GM12878 (cell line): Measurements from ENCODE around the gene FUT6. TPM values are rescaled to one million over a fixed set of nuclear protein-coding genes. Genes with fewer than 3 reads are reported as not detected.

Experiments
- ATAC-seq: fragments of 200-7000 bp; cut with Tn5 transposase; 3 replicates; pipeline ENCODE4 v1.9.1; 2020; ENCODE audit warnings: mild to moderate bottlenecking, moderate library complexity
- BruUV-seq: library from RNA; stranded (reverse); fragments of 400-500 nt; replicated peaks from 2 replicates; lab custom pipeline; 2021; lab: Mats Ljungman, UMichigan
- CTCF ChIA-PET: fragments of 300-600 bp; sonication (Branson Sonifier 250); formaldehyde crosslinking; extraction: SDS; loops from one replicate; lab custom pipeline; 2021; ENCODE audit warnings: inconsistent platforms; lab: Yijun Ruan, JAX
- POLR2A ChIA-PET: fragments of 350-600 bp; formaldehyde crosslinking; extraction: SDS; loops from one replicate; lab custom pipeline; 2021; ENCODE audit warnings: inconsistent platforms; lab: Charles Lee
- RAD21 ChIA-PET: fragments of 300-600 bp; sonication (Branson Sonifier 250); formaldehyde crosslinking; loops from one replicate; lab custom pipeline; 2023; ENCODE audit warnings: antibody characterized with exemption; ENCODE audit not compliant: unreplicated experiment; lab: Charles Lee
- SMC1A ChIA-PET: fragments of 300-600 bp; sonication (Branson Sonifier 250); formaldehyde crosslinking; loops from one replicate; lab custom pipeline; 2023; ENCODE audit not compliant: unreplicated experiment, uncharacterized antibody; lab: Charles Lee
- DNase-seq: peaks from one replicate; pipeline ENCODE4 v3.0.0-alpha.2; 2011; ENCODE audit warnings: low read depth, low spot score
- FAIRE-seq: peaks from 3 replicates; lab custom pipeline; 2011; peaks lifted over from hg19 to GRCh38; lab: Jason Lieb, UNC
- H2AFZ ChIP-seq: 2 replicates; pipeline ENCODE4 v1.6.0; 2011; ENCODE audit warnings: low read depth, low read length, control low read depth; ENCODE audit not compliant: control insufficient read depth
- H3K27ac ChIP-seq: 2 replicates; pipeline ENCODE4 v1.5.1; 2011; ENCODE audit warnings: control low read depth; ENCODE audit not compliant: control insufficient read depth, insufficient read depth
- H3K27me3 ChIP-seq, 2 experiments: replicated peaks in 1 of 2; 2 replicates each; pipeline versions ENCODE4 v1.6.0 to v1.6.1; 2011; ENCODE audit warnings: low read length in 1 of 2; ENCODE audit not compliant: control insufficient read depth in 2 of 2, insufficient read depth in 2 of 2
- H3K36me3 ChIP-seq, 2 experiments: 2 replicates each; pipeline ENCODE4 v1.5.1; 2011; ENCODE audit warnings: low read length in 1 of 2; ENCODE audit not compliant: control insufficient read depth in 2 of 2, insufficient read depth in 2 of 2
- H3K4me1 ChIP-seq: 2 replicates; pipeline ENCODE4 v1.6.1; 2011; ENCODE audit warnings: mild to moderate bottlenecking, low read length, moderate library complexity, mixed read lengths; ENCODE audit not compliant: control insufficient read depth, insufficient read depth
- H3K4me2 ChIP-seq: 2 replicates; pipeline ENCODE4 v1.6.0; 2011; ENCODE audit warnings: control low read depth; ENCODE audit not compliant: control insufficient read depth, insufficient read depth
- H3K4me3 ChIP-seq: fragments of 200-600 bp; sonication (generic); 2 replicates; pipeline ENCODE4 v1.5.1; 2016
- H3K79me2 ChIP-seq: 2 replicates; pipeline ENCODE4 v1.6.0; 2011; ENCODE audit warnings: low read length; ENCODE audit not compliant: control insufficient read depth, insufficient read depth
- H3K9ac ChIP-seq: 2 replicates; pipeline ENCODE4 v1.8.0; 2011; ENCODE audit warnings: low read length, control low read depth, mixed read lengths; ENCODE audit not compliant: control insufficient read depth, insufficient read depth
- H3K9me3 ChIP-seq: replicated peaks from 3 replicates; pipeline ENCODE4 v1.5.1; 2011; ENCODE audit warnings: mild to moderate bottlenecking, low read length; ENCODE audit not compliant: control insufficient read depth, insufficient read depth
- H4K20me1 ChIP-seq: 2 replicates; pipeline ENCODE4 v1.6.0; 2011; ENCODE audit not compliant: control insufficient read depth, insufficient read depth
- ATF7 ChIP-seq: fragments of 450-650 bp; IDR thresholded peaks from 2 replicates; pipeline ENCODE4 v1.6.1; 2016; ENCODE audit warnings: low read depth, mild to moderate bottlenecking
- BCL3 ChIP-seq: IDR thresholded peaks from 2 replicates; pipeline ENCODE4 v1.6.1; 2011; ENCODE audit warnings: borderline replicate concordance, low read depth, mild to moderate bottlenecking, moderate library complexity, low read length; ENCODE audit not compliant: insufficient read depth, poor library complexity, severe bottlenecking
- BCLAF1 ChIP-seq: fragments of 450-650 bp; IDR thresholded peaks from 2 replicates; pipeline ENCODE4 v1.6.1; 2017; ENCODE audit warnings: antibody characterized with exemption, mild to moderate bottlenecking, moderate library complexity
- CBFB ChIP-seq: IDR thresholded peaks from 2 replicates; pipeline ENCODE4 v1.6.1; 2016; ENCODE audit warnings: antibody characterized with exemption, low read depth
- CEBPZ ChIP-seq: fragments of 150-350 bp; IDR thresholded peaks from 2 replicates; pipeline ENCODE4 v1.6.1; 2016; ENCODE audit warnings: low read depth, low read length
- ESRRA ChIP-seq: IDR thresholded peaks from 2 replicates; pipeline ENCODE4 v1.6.1; 2012; ENCODE audit warnings: mild to moderate bottlenecking, low read length, improper control_type of control experiment
- JUNB ChIP-seq: IDR thresholded peaks from 2 replicates; pipeline ENCODE4 v1.6.1; 2016; ENCODE audit warnings: antibody characterized with exemption, mild to moderate bottlenecking
- MXI1 ChIP-seq: fragments of 150-350 bp; IDR thresholded peaks from 2 replicates; pipeline ENCODE4 v1.6.1; 2011; ENCODE audit warnings: low read depth, mild to moderate bottlenecking, inconsistent platforms, low read length, improper control_type of control experiment
- MYB ChIP-seq: fragments of 150-350 bp; IDR thresholded peaks from 2 replicates; pipeline ENCODE4 v1.6.1; 2014; ENCODE audit warnings: mild to moderate bottlenecking, low read depth, low read length, borderline replicate concordance
- NFYB ChIP-seq: IDR thresholded peaks from 2 replicates; pipeline ENCODE4 v1.6.1; 2011; ENCODE audit warnings: low read depth, mild to moderate bottlenecking, low read length, improper control_type of control experiment, moderate library complexity; ENCODE audit not compliant: insufficient read depth
- SIX5 ChIP-seq: IDR thresholded peaks from 2 replicates; pipeline ENCODE4 v1.6.1; 2011; ENCODE audit warnings: mild to moderate bottlenecking, low read depth, low read length, moderate library complexity; ENCODE audit not compliant: severe bottlenecking
- SKIL ChIP-seq: fragments of 450-650 bp; IDR thresholded peaks from 2 replicates; pipeline ENCODE4 v1.6.1; 2017; ENCODE audit warnings: mild to moderate bottlenecking, low read depth, inconsistent platforms; ENCODE audit not compliant: poor library complexity, severe bottlenecking
- STAT1 ChIP-seq: fragments of 450-650 bp; conservative IDR thresholded peaks from 2 replicates; pipeline ENCODE4 v1.6.1; 2014; ENCODE audit warnings: antibody characterized with exemption, mild to moderate bottlenecking
- WGBS: methylation state at CpG from one replicate; pipeline ENCODE4 v1.1.6; 2016; ENCODE audit warnings: low lambda C conversion rate; ENCODE audit not compliant: insufficient replicate concordance, insufficient coverage; ENCODE audit errors: missing lambda C conversion rate; 5-methylcytosine and 5-hydroxymethylcytosine counted together
- in situ Hi-C: fragments of 300-500 bp; cut with MboI; formaldehyde crosslinking; loops from 9 replicates; pipeline ENCODE4 v1.14.3; 2018; ENCODE audit warnings: mixed read lengths
- intact Hi-C: fragments of 100-400 bp; cut with micrococcal nuclease; formaldehyde crosslinking; loops from one replicate; pipeline ENCODE4 v1.14.2; 2022; ENCODE audit not compliant: unreplicated experiment
- polyA plus RNA-seq, 11 experiments: library from polyadenylated mRNA; depleted of rRNA in 4 of 11; unstranded in 6 of 11; stranded (reverse) in 5 of 11; fragments of >200 nt; fragmentation: Nextera tagmentation in 4 of 11; fragmentation: Illumina TruSeq in 1 of 11; extraction: Ambion mirVana in 4 of 11; extraction: Trizol in 1 of 11; gene quantifications; 1 replicate in 1 of 11; 2 replicates in 10 of 11; pipeline versions ENCODE4 v1.2.1 to v1.2.3, GENCODE V29; 2011 to 2016; ENCODE audit warnings: inconsistent platforms in 2 of 11, missing spikeins in 2 of 11, low read depth in 1 of 11
- total RNA-seq, 4 experiments: library from RNA; depleted of rRNA in 3 of 4; stranded (reverse); fragments of >200 nt in 3 of 4; fragmentation: Illumina TruSeq in 1 of 4; extraction: Trizol in 1 of 4; gene quantifications; 2 replicates each; pipeline versions ENCODE4 v1.2.1 to v1.2.3, GENCODE V29; 2013 to 2021

The FUT6 gene
- total and polyA plus RNA-seq, 10 of the 15 experiments (the other 5 are each of a cell fraction or from before 2014, with no cell fraction given) = not detected

- ChIA-PET SMC1A (no interaction called here), CTCF (interaction anchor here (0.7 kb wide), 1 partner anchor 28 kb away, joined by 3 read pairs; no protein-coding TSS in a partner anchor), RAD21 (no interaction called here), POLR2A (interaction anchor here (0.6 kb wide), 2 partner anchors 92 to 1425 kb away, joined by 3 to 4 read pairs; no protein-coding TSS in a partner anchor)
- no TSS peak for BruUV-seq
- Histone ChIP-seq H4K20me1 (no peaks in the 10 kb centered on the region), H3K4me2 (no peak overlapping the region), H3K9me3 (no peaks in the 10 kb centered on the region), H3K79me2 (no peaks in the 10 kb centered on the region), H3K27me3 (peaks cover 0 to 4% of the 10 kb centered on the region in 2 experiments; a peak in 2 of 4 replicates), H3K4me3 (no peak overlapping the region), H3K36me3 (no peaks in the 10 kb centered on the region), H3K27ac (no peak overlapping the region), H3K9ac (no peak overlapping the region), H2AFZ (no peak overlapping the region), H3K4me1 (peaks cover 18% of the 10 kb centered on the region)
- in situ Hi-C loops (no loop called here), intact Hi-C loops (no loop called here)
- FAIRE-seq = no peak
- 80% methylated on average over 21 of the region's 22 CpGs for WGBS
- DNase-seq = no peak
- ATAC-seq = no peak
- TF ChIP-seq JUNB (no peak), STAT1 (no peak), ESRRA (no peak), SIX5 (no peak), BCL3 (no peak), MXI1 (no peak), ATF7 (no peak), NFYB (no peak), CBFB (no peak), CEBPZ (no peak), SKIL (no peak), MYB (no peak), BCLAF1 (no peak)
Observed at GRCh38 chr19:5832061-5832460, 7.4 kb downstream of the FUT6 start.
